Dedifferentiated amniotic fluid mesenchymal stem cell (primary cell): ENCODE data around the gene EBF3.

Experiments
- DNase-seq: peaks from one replicate; pipeline ENCODE4 v3.0.0-alpha.2; 2016; ENCODE audit errors: extremely low spot score

Gene EBF3

DNA sequence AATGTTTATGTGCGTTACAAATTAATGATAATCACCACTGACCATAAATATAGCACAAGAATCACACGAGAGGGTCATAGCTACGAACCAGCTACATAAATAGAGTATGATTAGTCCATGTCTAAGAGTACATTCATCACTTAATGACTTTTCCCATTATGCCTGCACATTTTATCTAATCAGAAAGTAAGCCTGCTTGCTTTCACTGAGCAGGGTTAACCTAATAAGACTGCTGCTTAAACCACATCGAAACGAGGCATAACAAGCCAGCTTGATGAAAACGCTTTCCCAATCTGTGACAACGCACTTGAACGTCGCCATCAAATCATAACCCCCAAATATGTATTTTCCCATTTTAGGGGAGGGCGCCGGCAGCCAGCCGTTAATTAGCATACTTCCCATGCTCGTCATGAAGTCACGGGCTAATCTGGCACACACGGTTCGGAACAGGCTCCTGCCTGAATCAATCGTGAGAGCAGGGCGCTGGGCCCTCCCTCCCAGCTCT is 71.5 kb downstream of the EBF3 start:
- DNase-seq, result no peak

DNA sequence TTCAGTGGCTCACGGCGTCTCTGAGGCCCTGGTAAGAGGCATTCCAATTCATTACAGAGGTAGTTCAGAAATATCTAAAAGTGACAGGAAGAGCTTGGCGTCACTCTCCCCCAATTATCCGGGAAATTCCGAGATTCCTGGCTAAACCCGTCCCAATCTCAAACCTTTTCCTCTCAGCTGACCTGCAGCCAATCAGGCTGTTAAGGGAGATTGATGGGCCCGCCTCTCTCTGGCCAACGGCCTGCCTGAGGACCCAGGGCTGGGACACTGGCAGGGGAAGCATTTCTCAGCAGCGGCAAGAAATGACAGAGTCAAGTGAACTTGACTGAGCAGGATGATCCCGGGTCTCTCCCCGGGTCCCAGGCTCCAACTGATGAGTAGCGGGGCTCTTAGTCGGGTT is 72.3 kb downstream of the EBF3 start:
- DNase-seq, result no peak

DNA sequence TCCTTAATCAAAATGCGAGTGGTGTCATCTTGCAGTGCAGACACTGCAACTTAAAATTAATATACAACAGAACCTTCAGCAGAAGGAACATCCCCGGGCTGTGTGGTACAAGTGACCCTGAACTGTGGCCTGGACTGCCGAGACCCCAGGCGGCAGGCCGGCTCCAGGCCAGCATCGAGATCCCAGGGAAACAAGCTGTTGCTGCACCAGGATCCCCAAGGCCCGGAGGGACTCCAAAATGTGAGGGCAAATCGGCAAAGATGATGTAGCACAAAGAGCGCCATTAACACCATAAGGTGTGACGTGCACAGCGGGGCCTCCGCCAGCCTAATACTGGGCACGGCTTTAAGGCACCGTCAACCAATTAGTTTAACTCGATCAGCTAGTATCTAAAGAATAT is 73.9 kb downstream of the EBF3 start:
- DNase-seq, result no peak

GRCh38 chr10:129888784-129889616 is 75.1 kb downstream of the EBF3 start:
- DNase-seq, result no peak

GRCh38 chr10:129887986-129888783 is 75.9 kb downstream of the EBF3 start:
- no peak for DNase-seq

GRCh38 chr10:129887381-129887905 is 76.6 kb downstream of the EBF3 start:
- DNase-seq, result no peak

GRCh38 chr10:129886263-129886662 is 77.8 kb downstream of the EBF3 start:
- no peak for DNase-seq

DNA sequence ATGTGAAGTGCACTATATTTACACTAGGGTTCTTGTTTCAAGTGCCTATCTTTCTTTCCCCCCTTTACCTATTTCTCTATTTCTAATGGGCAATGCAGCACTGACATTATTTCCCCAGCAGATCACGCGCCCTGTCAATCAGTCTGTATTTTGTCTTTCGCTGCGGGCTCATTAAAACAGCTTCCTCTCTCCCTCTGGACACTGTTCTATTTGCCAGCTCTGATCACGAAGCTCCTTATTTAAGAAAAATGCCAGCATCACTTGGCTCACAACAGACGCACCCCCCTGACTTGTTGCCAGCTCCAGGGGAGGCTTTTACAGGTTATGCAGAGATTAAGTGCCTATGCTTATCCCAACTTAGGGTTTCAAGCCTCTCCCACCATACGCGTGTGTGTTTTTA is 78.5 kb downstream of the EBF3 start:
- DNase-seq, result no peak

DNA sequence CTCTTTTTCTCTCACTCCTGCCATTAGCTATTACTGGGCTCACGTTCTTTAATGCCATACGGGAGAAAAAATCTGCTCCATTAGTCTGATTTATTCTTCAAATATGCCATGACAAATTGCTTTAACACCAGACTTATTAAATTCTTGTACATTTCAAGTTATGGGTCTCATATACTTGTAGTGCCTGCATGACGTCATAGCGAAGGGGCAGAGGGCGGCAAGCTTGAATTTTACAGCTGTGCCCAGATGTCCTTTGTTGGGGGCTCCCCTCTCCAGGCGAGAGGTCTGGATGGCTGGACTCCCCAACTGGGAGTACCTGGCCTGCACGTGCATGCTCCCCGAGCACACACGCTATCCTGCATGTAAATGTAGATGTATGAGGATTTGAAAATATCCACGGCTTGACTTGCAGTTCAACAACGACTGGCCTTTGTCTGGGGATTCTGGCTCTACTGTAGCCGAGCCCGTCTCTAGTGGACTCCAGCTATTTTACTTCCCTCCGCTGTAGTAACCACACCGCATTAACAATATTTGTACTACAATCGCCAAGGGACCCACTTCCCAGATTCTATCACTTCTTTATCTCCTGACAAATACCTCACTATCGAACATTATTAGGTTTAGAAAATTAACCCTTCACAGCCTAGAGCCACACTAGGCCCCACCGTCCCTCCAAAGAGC is 79.5 kb downstream of the EBF3 start:
- no peak for DNase-seq

DNA sequence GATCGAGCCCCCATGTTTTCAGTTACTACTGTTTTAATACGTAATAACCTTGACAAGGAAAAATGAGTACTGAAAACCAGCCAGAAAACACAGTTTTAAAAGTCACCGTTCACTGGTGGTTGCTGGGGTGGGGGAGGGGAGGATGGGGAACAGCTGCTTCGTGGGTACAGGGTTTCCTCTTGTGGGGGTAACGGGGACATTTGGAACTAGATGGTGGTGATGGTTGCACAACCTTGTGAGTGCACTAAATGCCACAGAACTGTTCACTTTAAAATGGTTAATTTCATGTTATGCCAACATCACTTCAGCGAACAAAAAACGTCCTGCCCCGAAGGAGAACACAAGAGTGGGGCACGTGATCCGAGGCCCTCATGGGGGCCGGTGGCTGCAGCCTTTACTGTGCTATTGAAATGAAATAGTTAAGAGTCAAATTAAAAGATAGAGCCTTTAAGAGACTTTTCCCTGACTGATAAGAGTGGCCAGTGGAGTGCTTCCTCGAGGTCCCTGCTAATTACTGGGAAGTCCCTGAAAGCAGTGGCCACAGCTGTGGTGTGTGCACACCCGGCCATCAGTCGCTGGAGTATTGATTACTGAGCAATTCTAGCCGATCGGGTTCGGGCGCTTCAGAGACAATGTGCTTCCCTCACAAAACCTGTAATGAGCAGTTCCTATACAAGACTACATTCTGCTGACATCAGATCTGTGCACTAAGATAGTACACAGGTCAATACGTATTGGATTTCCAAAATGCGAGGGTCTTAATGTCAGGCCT is 80.3 kb downstream of the EBF3 start:
- DNase-seq, result no peak

DNA sequence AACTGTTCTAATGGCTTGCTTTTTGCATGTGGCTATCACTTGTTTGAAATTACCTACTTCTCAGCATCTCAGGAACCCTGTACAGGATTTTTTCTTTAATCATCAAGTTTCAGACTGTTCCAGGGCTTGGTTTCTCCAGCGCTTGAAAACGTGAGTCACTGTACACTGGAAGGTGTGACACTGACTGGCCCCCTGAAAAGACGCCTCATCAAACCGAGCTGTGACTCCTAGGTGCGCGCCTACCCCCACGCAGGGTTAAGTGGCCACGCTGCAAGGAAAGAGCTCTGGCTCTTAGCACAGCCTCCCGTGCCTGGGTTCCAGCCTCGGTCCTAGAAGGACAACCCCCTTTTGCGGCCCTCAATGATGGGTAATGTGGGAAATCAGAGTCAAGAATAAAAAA is 81.0 kb downstream of the EBF3 start:
- no peak for DNase-seq

DNA sequence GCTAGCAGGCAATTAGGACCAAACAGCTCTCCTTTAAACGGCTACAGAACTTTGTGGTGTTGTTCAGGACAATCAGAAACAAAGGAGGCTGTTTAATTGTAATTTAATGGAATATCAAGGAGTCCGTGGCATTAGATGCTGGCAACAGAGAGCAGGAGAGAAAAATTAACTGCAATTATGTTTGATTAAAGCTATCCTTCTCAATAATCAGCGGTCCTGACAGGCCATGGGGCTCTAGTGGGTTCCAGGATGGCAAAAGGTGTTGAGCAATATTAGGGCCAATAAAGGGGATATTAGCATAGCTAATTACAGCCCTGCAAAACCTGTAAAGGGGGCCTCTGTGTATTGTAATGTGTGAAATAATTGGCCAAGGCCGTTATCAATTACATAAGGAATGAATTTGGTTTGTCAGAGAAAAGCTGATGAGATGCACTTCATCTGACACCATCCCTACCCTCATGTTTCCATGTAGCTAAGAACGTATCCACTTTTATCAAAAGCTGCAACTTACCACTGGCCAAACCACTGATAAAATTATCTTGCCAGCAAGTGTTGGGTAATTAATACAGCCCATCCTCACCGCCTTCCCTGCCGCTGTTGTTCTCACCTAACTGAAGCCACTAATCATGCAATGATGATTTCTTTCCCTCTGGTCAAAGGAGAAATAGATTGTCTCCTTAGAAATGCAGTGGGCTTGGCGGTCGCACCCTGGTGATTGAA is 81.6 kb downstream of the EBF3 start:
- DNase-seq, result no peak

- DNase-seq, result no peak
Measured at GRCh38 chr10:129881641-129882040, 82.4 kb downstream of the EBF3 start.

DNA sequence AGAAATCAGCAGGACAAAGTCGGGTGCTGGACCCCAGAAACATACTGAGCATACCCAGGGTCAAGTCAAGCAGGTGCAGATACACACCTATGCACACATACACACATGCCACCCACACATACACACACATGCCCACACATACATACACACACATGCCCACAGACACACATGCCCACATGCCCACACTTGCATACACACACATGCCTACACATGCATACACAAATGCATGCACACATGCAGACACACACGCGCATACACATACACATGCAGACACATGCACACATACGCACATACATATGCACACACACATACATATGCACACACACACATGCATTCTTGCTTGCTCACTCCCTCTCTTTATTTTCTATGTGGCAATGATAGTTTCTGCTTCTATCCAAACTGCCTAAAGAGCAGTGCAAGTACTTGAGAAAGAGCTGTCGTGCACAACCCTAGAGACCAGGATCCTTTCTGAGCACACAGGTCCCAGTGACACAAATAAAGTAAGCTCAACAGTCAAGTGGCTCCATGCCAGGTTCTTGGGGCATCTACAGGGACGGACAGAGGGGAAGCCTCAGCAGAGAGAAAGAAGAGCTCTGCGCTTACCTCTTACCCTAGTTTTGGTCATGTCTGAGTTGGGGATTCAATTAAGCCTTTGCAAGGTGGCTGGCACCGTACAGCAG is 83.7 kb downstream of the EBF3 start:
- no peak for DNase-seq

GRCh38 chr10:129879655-129880054 is 84.4 kb downstream of the EBF3 start:
- DNase-seq, result no peak

GRCh38 chr10:129878835-129879234 is 85.2 kb downstream of the EBF3 start:
- DNase-seq, result no peak

GRCh38 chr10:129877773-129878371 is 86.2 kb downstream of the EBF3 start:
- DNase-seq, result no peak

GRCh38 chr10:129876838-129877237 is 87.2 kb downstream of the EBF3 start:
- no peak for DNase-seq

DNA sequence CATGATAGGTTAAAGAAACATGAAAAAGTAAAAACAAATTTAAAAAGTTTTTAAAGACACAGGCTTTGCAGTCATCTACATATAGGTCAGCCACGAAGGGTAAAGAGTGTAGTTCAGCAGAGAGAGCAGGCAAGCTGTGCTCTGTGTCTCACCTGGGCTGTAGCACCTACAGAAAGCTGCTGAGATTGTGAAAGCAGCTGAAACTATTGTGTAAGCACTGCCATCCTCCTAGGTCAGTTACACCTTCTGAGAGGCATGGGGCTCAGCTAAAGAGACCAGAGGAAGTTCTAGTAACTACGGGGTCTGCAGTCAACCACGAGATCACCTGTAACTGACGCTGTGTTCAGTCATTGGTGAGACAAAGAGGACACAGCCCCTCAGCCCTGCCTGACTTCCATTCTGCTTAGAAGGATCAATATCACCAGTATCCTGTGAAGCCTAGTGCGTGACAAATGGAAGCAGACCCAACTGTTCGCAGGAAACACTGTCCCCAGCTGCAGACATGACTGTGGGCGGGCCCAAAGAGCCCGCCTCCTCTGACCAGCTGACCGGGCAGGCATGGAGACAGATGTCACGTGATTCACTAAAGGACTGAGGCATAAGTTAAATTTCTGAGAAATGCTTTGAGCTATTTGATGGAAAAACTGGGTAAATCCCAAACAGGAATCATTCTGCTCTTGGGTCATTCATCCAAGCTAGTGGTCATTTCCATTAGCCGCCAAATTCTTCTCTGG is 87.9 kb downstream of the EBF3 start:
- DNase-seq, result no peak
